Measurements from ENCODE around the gene RPP25. TPM values are rescaled to one million over a fixed set of nuclear protein-coding genes. Genes with fewer than 3 reads are reported as not detected.

The RPP25 gene
- total RNA-seq, 1 experiment from 2014 or later: 14.9 TPM

- H3K27ac Mint-ChIP-seq (ENCODE audit: unreplicated experiment): no peak overlapping the region
- CTCF ChIA-PET: interaction anchor here (1.9 kb wide), 1 partner anchor 17 kb away, joined by 4 read pairs; the partner anchor contains the start of gene SCAMP5
- H3K9me3 Mint-ChIP-seq (ENCODE audit: low read depth, unreplicated experiment): no peaks in the 10 kb centered on the region
- intact Hi-C loops (cut with micrococcal nuclease; ENCODE audit: unreplicated experiment): no loop called here
- no peak for DNase-seq
- no peaks in the 10 kb centered on the region for H3K36me3 Mint-ChIP-seq (ENCODE audit: insufficient read depth, unreplicated experiment)
- H3K27me3 Mint-ChIP-seq (ENCODE audit: unreplicated experiment): peaks cover 19% of the 10 kb centered on the region
- H3K4me3 Mint-ChIP-seq (ENCODE audit: low read depth, unreplicated experiment): no peak overlapping the region
- no TSS peak for BruUV-seq (replicated peaks)
- H3K4me1 Mint-ChIP-seq (ENCODE audit: low read depth, unreplicated experiment): no peaks in the 10 kb centered on the region
- TF ChIP-seq CTCF (IDR thresholded peaks at IDR 0.05; ENCODE audit: unreplicated experiment): no peak
These were observed 21.5 kb upstream of the RPP25 start for GRCh38 chr15:74978077-74978476.

DNA sequence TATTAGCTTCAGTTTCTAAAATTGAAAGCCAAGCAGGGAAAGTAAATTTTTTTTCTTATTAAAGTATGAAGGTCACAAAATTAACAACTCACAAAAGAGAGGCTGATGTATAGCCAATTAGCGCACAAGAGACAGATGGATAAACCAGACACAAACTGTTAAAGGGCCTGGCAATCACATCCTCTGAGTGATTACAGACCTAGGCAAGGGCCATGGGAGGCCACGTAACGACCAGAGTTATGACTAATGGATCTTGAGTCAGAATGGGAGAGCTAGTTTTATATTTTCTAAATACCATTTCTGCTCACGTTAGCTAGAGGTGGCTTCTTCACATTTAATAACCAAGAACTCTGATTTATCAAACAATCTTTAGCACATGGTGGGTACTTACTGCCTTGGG lies 21.0 kb upstream of the RPP25 start:
- no peaks in the 10 kb centered on the region for H3K4me1 Mint-ChIP-seq (ENCODE audit: low read depth, unreplicated experiment)
- peaks cover 24% of the 10 kb centered on the region for H3K27me3 Mint-ChIP-seq (ENCODE audit: unreplicated experiment)
- CTCF ChIA-PET: interaction anchor here (1.9 kb wide), 1 partner anchor 18 kb away, joined by 4 read pairs; the partner anchor contains the start of gene SCAMP5
- DNase-seq: no peak
- no peaks in the 10 kb centered on the region for H3K9me3 Mint-ChIP-seq (ENCODE audit: low read depth, unreplicated experiment)
- H3K4me3 Mint-ChIP-seq (ENCODE audit: low read depth, unreplicated experiment): no peak overlapping the region
- H3K36me3 Mint-ChIP-seq (ENCODE audit: insufficient read depth, unreplicated experiment): no peaks in the 10 kb centered on the region
- intact Hi-C loops (cut with micrococcal nuclease; ENCODE audit: unreplicated experiment): no loop called here
- no peak overlapping the region for H3K27ac Mint-ChIP-seq (ENCODE audit: unreplicated experiment)
- no TSS peak for BruUV-seq (replicated peaks)
- TF ChIP-seq CTCF (IDR thresholded peaks at IDR 0.05; ENCODE audit: unreplicated experiment): no peak

GRCh38 chr15:74976159-74976558 lies 19.6 kb upstream of the RPP25 start:
- DNase-seq: no peak
- no peak overlapping the region for H3K27ac Mint-ChIP-seq (ENCODE audit: unreplicated experiment)
- H3K27me3 Mint-ChIP-seq (ENCODE audit: unreplicated experiment): peaks cover 29% of the 10 kb centered on the region
- H3K9me3 Mint-ChIP-seq (ENCODE audit: low read depth, unreplicated experiment): no peaks in the 10 kb centered on the region
- no peak overlapping the region for H3K4me3 Mint-ChIP-seq (ENCODE audit: low read depth, unreplicated experiment)
- no TSS peak for BruUV-seq (replicated peaks)
- H3K4me1 Mint-ChIP-seq (ENCODE audit: low read depth, unreplicated experiment): no peaks in the 10 kb centered on the region
- CTCF ChIA-PET: interaction anchor here (0.7 to 0.8 kb wide), 2 partner anchors 168 to 332 kb away, joined by 3 read pairs; no protein-coding TSS in a partner anchor
- no peaks in the 10 kb centered on the region for H3K36me3 Mint-ChIP-seq (ENCODE audit: insufficient read depth, unreplicated experiment)
- TF ChIP-seq CTCF (IDR thresholded peaks at IDR 0.05; ENCODE audit: unreplicated experiment): no peak
- intact Hi-C loops (cut with micrococcal nuclease; ENCODE audit: unreplicated experiment): no loop called here

GRCh38 chr15:74967670-74968069 lies 11.1 kb upstream of the RPP25 start:
- Mint-ChIP-seq H3K4me1 (ENCODE audit: low read depth, unreplicated experiment) (peaks cover 9% of the 10 kb centered on the region), H3K27ac (ENCODE audit: unreplicated experiment) (no peak overlapping the region), H3K9me3 (ENCODE audit: low read depth, unreplicated experiment) (no peaks in the 10 kb centered on the region), H3K4me3 (ENCODE audit: low read depth, unreplicated experiment) (no peak overlapping the region), H3K27me3 (ENCODE audit: unreplicated experiment) (peaks cover 15% of the 10 kb centered on the region), H3K36me3 (ENCODE audit: insufficient read depth, unreplicated experiment) (no peaks in the 10 kb centered on the region)
- no peak for DNase-seq
- intact Hi-C loops (cut with micrococcal nuclease; ENCODE audit: unreplicated experiment): no loop called here
- no TSS peak for BruUV-seq (replicated peaks)
- no peak for TF ChIP-seq CTCF (IDR thresholded peaks at IDR 0.05; ENCODE audit: unreplicated experiment)
- CTCF ChIA-PET: interaction anchor here (0.6 kb wide), 1 partner anchor 39 kb away, joined by 3 read pairs; no protein-coding TSS in a partner anchor

All from Calu3 (cell line).